Lower lobe of right lung (tissue), 2 donors: ENCODE results near the gene PTCD3. TPM values are rescaled to one million over a fixed set of nuclear protein-coding genes. Genes with fewer than 3 reads are reported as not detected.

Source experiments
- ATAC-seq, 2 donors: fragments of 200-7000 bp; cut with Tn5 transposase; one replicate each; pipeline ENCODE4 v1.9.1; 2020 to 2022; ENCODE audit warnings: mild to moderate bottlenecking in 2 of 2, moderate library complexity in 2 of 2
- DNase-seq: peaks from one replicate; pipeline ENCODE4 v3.0.0-alpha.2; 2020
- H3K27ac ChIP-seq: fragments of 200-600 bp; one replicate; pipeline ENCODE4 v1.8.0; 2022
- H3K27me3 ChIP-seq: fragments of 200-600 bp; one replicate; pipeline ENCODE4 v1.8.0; 2022; ENCODE audit warnings: low read depth
- H3K36me3 ChIP-seq: fragments of 200-600 bp; one replicate; pipeline ENCODE4 v1.8.0; 2022; ENCODE audit warnings: mild to moderate bottlenecking
- H3K4me1 ChIP-seq: fragments of 200-600 bp; one replicate; pipeline ENCODE4 v1.8.0; 2022
- H3K4me3 ChIP-seq: fragments of 200-600 bp; one replicate; pipeline ENCODE4 v1.8.0; 2022; ENCODE audit warnings: mild to moderate bottlenecking
- H3K9me3 ChIP-seq: fragments of 200-600 bp; one replicate; pipeline ENCODE4 v1.8.0; 2022
- CTCF ChIP-seq: fragments of 200-600 bp; IDR thresholded peaks from one replicate; pipeline ENCODE4 v1.8.0; 2022; ENCODE audit warnings: antibody characterized with exemption, mild to moderate bottlenecking
- intact Hi-C: fragments of 100-400 bp; cut with DNase I; formaldehyde crosslinking; loops from one replicate; pipeline ENCODE4 v1.11.0; 2022
- total RNA-seq: library from RNA; stranded (reverse); fragmentation: NEBNext Ultra II Directional; extraction: Animal tissue kit (Norgen Biotek cat#: 25700); gene quantifications from one replicate; pipeline ENCODE4 v1.2.1, GENCODE V29; 2021
- donor health status: DM: no; HTN: yes; CAD: no; lungs with severe emphysema.

Gene PTCD3
- total RNA-seq, 1 donor from 2014 or later, result 73.3 TPM

GRCh38 chr2:86102157-86102556, 3.9 kb upstream of the PTCD3 start:
- no peak for ATAC-seq
- no peak overlapping the region for H3K27ac ChIP-seq
- intact Hi-C loops, result no loop called here
- H3K4me3 ChIP-seq, result no peak overlapping the region
- no peak for TF ChIP-seq CTCF
- peaks cover 36% of the 10 kb centered on the region for H3K36me3 ChIP-seq
- H3K27me3 ChIP-seq, result no peaks in the 10 kb centered on the region
- no peaks in the 10 kb centered on the region for H3K9me3 ChIP-seq
- H3K4me1 ChIP-seq, result peaks cover 26% of the 10 kb centered on the region
- DNase-seq, result no peak

GRCh38 chr2:86105252-86105968, 625 bp upstream of the PTCD3 start, which contains the start of gene POLR1A:
Gene POLR1A, minus strand, starts transcription at chr2:86105886. Its CDS starts 110 bp downstream, at chr2:86105776.
- Histone ChIP-seq H3K27ac (peak within 1 kb of the TSS; percentile 87), H3K36me3 (peaks cover 31% of the 10 kb centered on the region), H3K4me1 (peaks cover 35% of the 10 kb centered on the region), H3K27me3 (no peaks in the 10 kb centered on the region), H3K4me3 (peak within 1 kb of the TSS; percentile 67), H3K9me3 (no peaks in the 10 kb centered on the region)
- intact Hi-C loops, result no loop called here
- ATAC-seq (peak; percentile 97 to 98), DNase-seq (peak; percentile 92)
- peak; percentile 10 for TF ChIP-seq CTCF

GRCh38 chr2:86107031-86107430, 996 bp downstream of the PTCD3 start:
- no peaks in the 10 kb centered on the region for H3K27me3 ChIP-seq
- no peaks in the 10 kb centered on the region for H3K9me3 ChIP-seq
- no peak overlapping the region for H3K27ac ChIP-seq
- H3K4me3 ChIP-seq, result peak overlapping the region; percentile 67
- intact Hi-C loops, result no loop called here
- DNase-seq (no peak), ATAC-seq (no peak)
- peaks cover 35% of the 10 kb centered on the region for H3K4me1 ChIP-seq
- peaks cover 48% of the 10 kb centered on the region for H3K36me3 ChIP-seq
- no peak for TF ChIP-seq CTCF

GRCh38 chr2:86118130-86118529, 12.1 kb downstream of the PTCD3 start:
- no peak overlapping the region for H3K27ac ChIP-seq
- no peaks in the 10 kb centered on the region for H3K4me1 ChIP-seq
- intact Hi-C loops, result no loop called here
- no peak for ATAC-seq
- no peaks in the 10 kb centered on the region for H3K27me3 ChIP-seq
- H3K9me3 ChIP-seq, result no peaks in the 10 kb centered on the region
- DNase-seq, result no peak
- peaks cover 100% of the 10 kb centered on the region for H3K36me3 ChIP-seq
- no peak overlapping the region for H3K4me3 ChIP-seq
- no peak for TF ChIP-seq CTCF

GRCh38 chr2:86123328-86123925, 17.4 kb downstream of the PTCD3 start:
- DNase-seq (no peak), ATAC-seq (peak; percentile 45 to 56)
- no peaks in the 10 kb centered on the region for H3K27me3 ChIP-seq
- no peak for TF ChIP-seq CTCF
- H3K4me1 ChIP-seq, result no peaks in the 10 kb centered on the region
- peaks cover 100% of the 10 kb centered on the region for H3K36me3 ChIP-seq
- H3K4me3 ChIP-seq, result no peak overlapping the region
- intact Hi-C loops, result no loop called here
- no peaks in the 10 kb centered on the region for H3K9me3 ChIP-seq
- no peak overlapping the region for H3K27ac ChIP-seq
